Measurements from ENCODE around the gene GPBP1L1.
"Not testable (repeated sequence)": the region's sequence is repeated elsewhere in the genome, so short reads cannot be mapped to it uniquely, and the experiment has no call there.

Gene GPBP1L1

DNA sequence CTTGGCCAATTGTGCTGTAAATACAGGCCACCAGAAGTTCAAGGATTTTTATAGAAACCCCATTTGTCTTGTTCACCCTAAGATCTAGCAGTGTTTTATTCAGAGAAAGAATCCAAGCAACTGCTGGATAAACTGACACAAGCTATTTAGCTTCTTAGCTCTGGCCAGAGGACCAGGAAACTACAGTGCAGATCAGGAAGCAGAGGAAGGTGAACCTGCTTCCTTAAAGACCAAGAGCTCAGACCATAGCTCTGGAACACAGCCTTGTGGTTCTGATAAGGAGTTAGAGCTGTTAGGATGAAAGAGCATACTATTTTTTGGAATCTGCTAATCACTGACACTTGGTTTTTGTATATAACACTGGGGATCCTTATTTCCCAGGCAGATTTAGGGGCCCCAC lies 57.3 kb downstream of the GPBP1L1 start:
- peak; percentile 36 for DNase-seq

DNA sequence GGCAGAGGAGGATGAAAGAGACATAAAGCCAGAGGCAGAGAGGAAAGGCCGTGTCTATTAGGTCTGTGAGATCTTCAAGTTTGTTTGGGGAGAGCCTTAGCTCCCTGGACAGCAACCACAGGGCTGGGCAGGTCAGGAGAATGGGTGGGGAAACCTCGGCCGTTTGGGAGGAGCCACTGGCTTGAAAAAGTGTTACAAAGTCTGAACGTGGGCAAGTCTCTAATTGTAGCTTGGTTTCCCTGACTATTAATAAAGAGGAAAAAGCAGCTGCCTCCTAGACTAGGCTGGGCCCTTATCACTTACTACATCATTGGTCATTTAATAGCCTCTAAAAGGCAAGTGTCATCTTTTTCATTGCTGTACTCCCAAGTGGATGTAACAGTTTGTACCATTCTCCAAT lies 62.4 kb downstream of the GPBP1L1 start, which contains the start of gene CCDC17:
TSS of gene CCDC17 (minus strand) at position 83 of the 400 bp plus-strand sequence. CDS start 145 bp downstream, outside the sequence.
- DNase-seq: no peak

DNA sequence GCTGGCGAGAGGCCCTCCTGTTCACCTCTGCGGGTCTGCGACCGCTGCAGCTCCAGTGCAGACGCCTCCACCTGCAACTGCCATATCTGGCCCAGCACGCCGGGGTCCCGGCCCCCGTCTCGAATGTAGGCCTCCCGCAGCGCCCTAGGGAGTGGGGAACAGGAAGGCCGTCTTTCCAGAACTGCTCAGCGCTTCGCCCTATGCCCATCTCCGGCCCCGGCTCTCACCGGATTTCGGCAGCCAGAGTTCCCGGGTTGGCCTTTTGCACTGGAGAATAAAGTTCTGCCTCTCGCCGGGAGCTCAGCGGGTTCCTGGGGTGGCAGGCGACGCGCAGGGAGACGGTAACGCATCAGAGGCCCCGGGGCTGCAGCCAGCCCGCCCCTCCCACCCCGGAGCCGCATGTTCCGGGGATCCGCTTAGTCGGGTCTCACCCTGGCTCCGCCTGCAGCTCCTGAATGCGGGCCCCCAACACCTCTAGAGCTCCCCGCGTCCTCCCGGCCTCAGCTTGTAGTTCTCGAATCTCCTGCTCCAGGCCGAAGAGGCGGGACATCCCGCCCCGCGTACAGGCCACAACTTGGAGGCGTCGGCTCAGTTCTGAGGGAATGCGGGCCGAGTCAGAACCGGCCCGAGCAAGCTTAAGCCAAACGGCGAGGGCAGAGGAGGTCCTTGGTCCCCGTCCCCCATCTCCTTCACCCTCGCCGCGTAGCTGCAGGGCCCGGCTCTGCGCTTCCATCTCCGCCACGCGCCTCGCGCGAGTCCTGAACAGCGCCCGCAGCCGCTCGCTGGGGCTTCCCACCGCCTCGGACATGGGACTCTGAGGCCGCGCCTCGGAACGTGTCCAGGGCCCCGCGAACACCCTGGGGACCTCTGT lies 63.6 kb downstream of the GPBP1L1 start:
- no peak for DNase-seq

DNA sequence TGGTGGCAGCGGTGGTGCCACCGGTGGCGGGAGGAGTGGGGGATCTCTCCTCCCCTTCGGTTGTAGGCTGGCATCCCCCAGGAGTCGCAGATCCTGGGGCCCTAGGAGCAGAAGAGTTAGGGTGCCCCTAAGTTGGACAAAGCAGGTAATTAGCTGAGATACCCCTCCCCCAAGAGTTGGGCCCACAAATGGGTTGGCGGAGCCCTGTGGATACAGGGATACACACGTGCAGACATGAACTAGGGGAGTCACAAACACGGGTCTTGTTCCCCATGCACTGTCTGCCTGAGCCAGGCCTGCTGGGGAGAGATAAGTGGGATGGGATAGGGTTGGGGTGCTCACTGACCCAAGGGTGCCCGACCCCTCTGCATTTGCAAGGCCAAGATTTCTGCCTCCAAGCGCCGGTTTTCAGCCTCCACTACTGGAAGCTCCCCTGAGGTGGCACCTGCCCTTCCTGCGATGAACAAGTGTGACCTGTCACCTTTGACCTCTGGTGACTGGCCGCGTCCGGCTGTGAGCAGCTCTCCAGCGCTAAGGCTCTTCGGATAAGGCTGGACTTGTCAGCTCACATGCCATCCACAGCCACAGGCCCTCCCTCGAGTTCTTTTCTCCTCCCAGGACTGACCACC lies 64.3 kb downstream of the GPBP1L1 start:
- no peak for DNase-seq

DNA sequence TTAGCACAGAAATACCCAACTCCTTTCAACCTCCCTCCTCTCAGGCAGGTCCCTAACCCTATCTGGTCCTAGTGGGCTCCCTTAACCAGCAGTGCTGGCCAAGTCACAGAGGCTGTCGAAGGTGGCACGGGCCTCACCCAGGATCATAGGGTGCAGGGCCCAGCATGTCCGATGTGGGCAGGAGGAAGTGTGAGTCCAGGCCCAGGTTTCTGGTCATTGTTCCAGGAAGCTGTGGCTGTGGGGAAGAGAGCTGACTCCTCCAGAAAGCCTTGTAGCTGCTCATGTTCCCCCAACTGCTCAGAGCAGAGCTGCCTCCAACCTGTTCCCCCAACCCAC lies 64.9 kb downstream of the GPBP1L1 start:
- DNase-seq: no peak

DNA sequence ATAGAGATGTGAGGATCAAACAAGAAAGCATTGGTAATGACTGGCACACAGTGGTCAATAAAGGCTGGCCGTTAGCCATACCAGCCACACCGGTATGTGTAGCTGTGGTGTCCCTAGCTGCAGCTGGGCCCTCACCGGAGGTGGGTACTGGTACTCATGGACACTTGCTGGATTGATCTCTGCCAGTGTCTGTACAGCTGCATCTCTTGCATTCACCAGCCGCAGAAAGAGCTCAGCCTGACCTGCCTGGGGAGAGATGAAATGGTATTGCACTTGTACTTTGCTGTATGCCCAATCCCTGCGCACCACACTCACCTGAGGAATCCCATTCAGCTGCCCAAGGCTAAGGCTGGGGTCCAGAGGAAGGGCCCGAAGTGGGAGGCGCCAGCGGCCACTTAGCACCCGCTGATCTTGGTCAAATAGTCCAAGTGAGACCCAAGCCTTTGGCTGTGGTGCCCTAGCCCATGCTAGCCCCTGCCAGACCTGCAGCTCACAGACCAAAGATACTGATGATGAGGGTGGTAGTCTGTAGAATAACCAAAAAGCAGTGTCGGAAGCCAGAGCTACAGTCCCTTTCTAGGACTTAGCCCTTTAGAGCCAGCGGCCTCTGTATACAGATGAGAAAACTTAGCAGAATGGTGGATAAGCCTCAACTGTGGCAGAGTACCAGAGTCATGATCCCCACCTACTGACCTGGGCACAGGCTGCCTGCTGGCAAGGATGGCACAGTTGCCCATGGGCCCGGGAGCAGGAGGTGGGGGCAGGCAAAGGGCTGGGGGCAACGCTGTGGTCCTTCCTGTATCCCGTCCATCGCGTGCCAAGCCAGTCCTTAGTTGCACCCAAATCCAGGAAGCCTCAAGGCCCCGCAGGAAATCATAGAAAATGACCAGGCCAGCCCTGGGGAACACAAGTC lies 65.5 kb downstream of the GPBP1L1 start:
- no peak for DNase-seq

DNA sequence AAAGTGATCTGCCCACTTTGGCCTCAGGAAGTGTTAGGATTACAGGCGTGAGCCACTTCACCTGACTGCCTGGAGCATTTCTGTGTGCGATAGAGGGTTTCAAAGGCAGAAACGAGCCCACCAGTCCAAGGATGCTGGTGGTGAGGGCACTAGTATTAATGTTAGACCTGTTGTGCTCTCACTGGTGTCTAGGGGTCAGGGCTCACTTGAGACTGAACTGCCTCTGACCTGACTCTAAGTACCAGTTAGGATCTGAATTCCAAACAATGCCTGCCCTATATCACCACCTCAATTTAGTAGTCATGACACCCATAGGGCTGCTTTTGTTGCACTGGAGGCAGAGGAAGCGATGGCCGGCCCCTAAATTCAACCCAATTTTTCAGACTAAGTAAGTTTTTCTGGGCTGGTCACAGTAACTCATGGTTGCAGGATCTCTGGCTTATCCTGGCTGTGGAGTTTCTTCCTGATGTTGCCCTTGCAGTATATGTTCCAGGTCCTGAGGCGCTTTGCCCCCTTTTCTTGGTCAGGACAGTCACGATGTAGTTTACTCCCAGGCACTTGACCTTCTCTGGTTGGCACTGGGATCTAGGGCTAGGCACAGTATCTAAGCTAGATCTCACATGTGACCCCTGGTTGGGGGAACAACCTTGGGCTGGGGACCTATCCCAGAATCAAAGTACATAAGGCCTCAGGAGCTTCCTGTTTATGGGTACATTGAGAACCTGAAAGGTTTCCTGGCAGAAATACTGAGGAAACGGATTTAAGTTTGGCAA lies 67.0 kb downstream of the GPBP1L1 start:
- no peak for DNase-seq

DNA sequence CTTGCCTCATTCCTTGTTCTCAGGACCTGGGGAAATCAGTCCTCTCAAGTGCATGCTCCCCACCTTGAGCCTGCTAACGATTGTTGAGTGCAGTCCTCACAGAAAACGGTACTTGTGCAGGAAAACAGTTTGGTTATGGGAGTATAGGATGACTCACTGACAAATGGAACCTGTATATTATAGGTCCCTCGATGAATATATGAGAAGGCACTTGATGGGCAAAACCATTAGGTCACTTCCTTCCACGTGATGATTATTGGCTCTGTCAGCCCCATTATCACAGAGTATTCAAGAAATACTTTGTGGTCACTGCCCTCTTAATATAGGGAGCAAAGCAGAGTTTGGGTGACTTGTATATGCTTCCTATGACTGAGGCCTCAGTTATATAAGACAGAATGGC lies 68.7 kb downstream of the GPBP1L1 start:
- no peak for DNase-seq

DNA sequence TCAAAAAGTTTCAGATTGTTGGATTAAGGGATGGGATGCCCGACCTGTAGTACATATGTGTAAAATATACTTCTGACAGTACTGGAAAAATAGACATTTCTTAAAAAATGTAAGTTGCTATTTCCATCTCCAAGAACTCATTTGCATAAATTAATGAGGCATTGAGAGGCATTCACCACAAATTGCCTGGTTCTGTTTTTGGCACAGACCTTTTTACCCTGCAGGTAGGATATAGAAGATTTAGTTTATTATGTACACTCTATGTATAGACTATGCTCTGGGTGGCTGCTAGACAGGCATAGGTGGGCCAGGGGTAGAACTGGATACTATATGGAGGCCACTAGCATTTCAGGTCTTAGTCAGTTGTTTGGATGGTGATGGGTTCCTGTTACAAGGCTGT lies 70.4 kb downstream of the GPBP1L1 start:
- no peak for DNase-seq

DNA sequence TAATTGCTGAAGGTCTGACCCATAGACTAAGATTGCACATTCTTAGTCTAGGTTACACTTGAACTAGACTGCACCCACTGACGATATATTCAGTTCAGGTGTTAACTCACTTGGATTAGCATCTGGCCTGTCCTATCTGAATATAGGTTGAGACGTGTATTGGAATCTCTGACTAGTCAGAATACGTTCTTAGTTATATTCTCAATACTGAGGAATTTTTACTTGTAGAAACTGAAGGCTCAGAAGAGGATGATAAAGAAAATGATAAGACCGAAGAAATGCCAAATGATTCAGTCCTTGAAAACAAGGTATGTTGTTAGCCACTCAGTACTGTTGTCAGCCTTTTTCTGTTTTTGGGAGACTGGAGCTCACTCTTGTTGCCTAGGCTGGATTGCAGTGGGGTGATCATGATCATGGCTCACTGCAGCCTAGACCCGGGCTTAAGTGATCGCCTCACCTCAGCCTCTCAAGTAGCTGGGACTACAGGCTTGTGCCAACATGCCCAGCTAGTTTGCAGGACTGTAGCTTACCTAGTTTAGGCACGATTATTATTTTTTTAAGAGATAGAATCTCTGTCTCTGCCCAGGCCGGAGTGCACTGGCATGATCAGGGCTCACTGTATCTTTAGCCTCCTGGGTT lies 73.3 kb downstream of the GPBP1L1 start:
- no peak for DNase-seq

DNA sequence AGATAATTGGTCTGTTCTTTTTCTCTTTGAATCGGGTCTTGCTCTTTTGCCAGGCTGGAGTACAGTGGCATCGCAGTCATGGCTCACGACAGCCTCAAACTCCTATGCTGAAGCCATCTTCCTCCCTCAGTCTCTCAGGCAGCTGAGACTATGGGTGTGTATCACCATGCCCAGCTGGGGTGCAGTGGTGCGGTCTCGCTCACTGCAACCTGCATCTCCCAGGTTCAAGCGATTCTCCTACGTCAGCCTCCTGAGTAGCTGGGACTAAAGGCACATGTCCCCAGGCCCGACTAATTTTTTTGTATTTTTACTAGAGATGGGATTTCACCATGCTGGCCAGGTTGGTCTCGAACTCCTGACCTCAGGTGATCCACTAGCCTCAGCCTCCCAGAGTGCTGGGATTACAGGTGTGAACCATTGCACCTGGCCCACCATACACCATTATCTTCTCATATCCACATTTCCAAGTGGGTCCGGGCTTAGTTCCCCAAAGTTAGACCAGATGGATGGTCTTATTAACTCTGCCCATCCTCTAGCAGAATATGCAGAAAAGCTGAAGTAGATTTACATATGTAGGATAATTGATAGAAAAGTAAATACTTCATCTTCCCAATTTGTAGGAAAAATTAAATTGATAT lies 75.6 kb downstream of the GPBP1L1 start:
- DNase-seq: no peak

DNA sequence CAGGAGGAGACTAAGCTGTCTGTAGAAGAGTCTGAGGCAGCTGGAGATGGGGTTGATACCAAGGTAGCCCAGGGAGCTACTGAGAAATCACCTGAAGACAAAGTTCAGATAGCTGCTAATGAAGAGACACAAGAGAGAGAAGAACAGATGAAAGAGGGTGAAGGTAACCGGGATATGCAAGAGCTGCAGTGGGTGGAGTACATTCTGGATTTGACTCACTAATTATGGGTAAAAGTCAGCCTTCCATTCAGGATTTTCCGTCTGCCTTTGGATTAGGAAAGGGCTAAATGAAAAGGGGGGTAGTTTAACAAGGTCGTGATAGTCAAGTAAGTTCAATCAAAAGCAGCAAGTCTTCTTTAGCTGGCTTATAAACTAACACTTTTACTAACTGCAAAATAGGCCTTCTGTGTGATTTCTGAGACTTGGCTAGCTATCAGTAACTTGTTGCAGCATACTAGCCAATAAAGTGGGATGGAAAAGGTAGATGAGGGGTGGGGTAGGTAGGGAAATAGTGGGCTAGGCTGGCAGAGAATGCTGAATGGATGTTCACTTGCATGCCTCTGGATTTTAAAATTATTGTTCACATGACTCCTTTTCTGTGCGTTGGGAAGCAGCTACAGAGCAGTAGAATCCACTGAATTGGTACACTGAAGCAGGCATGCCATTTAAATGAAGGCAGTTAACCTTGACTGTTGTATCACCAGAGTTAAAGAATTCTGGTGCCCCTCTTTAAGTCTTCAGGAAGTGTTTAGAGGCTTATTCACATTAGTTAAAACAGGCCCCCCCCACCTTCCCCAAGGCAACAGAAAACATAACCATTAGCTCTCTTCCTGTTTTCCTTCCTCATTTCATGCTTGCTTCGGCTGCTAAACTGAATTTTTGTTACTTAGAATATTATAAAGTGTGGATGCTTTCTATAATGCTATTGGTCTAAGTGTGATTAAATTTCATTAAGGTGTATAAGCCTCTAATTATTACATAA lies 77.9 kb downstream of the GPBP1L1 start:
- DNase-seq: peak; percentile 7

DNA sequence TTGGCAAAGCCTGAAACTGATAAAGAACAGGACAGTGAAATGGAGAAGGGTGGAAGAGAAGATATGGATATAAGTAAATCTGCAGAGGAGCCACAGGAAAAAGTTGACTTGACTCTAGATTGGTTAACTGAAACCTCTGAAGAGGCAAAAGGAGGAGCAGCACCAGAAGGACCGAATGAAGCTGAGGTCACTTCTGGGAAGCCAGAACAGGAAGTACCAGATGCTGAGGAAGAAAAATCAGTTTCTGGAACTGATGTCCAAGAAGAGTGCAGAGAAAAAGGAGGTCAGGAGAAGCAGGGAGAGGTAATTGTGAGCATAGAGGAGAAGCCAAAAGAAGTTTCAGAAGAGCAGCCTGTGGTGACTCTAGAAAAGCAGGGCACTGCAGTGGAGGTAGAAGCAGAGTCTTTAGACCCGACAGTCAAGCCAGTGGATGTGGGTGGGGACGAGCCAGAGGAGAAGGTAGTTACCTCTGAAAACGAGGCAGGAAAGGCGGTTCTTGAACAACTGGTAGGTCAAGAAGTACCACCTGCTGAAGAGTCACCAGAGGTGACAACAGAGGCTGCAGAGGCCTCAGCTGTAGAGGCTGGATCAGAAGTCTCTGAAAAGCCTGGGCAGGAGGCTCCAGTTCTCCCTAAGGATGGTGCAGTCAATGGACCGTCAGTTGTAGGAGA lies 78.8 kb downstream of the GPBP1L1 start:
- DNase-seq: no peak

DNA sequence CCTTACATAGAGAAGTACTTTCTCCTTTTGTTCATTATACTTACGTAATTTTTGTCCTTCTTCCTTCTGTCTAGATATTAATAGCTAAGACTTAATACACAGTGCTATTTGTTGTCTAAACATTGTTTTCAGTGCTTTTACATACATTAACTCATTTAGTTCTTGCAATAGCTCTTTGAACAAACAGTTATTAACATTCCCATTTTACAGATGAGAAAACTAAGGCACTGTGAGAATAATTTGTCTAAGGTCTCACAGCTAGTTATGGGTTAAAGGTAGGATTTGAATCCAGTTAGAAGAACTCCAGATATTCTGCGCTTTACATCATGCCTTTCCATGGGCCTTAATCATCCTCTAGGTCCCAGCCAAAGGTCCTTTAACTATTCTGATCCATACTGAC lies 82.1 kb downstream of the GPBP1L1 start:
- no peak for DNase-seq

DNA sequence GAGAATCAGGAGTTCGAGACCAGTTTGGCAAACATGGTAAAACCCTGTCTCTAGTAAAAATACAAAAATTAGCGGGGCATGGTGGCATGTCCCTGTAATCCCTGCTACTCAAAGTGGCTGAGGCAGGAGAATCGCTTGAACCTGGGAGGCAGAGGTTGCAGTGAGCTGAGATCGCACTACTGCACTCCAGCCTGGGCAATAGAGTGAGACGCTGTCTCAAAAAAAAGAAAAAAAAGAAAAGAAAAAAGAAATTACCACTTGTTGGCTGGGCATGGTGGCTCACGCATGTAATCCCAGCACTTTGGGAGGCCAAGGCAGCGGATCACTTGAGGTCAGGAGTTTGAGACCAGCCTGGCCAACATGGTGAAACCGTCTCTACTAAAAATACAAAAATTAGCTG lies 89.6 kb downstream of the GPBP1L1 start:
- DNase-seq: not testable (repeated sequence)

DNA sequence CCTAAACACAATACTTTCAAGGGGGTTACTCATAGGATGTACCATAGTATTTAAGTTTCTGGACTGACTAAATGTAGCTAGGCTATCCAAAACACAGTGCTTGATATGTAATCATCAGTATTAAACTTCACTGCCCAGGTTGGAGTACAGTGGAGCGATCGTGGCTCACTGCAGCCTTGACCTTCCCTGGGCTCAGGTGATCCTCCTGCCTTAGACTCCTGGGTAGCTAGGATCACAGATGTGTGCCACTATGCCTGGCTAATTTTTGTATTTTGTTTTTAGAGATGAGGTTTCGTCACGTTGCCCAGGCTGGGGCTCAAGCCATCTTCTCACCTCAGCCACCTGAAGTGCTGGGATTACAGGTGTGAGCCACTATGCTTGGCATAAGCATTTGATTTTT lies 91.9 kb downstream of the GPBP1L1 start:
- DNase-seq: no peak

DNA sequence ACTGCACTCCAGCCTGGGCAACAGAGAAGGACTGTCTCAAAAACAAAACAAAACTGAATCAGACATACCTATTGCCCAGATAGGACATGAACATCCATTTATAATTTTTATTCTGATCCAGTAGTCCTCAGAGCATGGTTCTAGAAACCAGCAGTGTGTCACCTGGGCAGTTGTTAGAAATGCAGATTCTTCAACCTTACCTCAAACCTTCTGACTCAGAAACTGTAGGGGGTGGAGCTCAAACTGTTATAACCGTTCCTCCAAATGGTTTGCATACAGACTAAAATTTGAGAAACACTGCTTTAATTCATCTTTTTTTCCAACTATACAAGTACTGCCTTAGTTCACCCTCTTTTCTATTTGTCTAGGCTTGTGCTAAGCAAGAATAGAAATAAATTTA lies 96.5 kb downstream of the GPBP1L1 start:
- DNase-seq: no peak

DNA sequence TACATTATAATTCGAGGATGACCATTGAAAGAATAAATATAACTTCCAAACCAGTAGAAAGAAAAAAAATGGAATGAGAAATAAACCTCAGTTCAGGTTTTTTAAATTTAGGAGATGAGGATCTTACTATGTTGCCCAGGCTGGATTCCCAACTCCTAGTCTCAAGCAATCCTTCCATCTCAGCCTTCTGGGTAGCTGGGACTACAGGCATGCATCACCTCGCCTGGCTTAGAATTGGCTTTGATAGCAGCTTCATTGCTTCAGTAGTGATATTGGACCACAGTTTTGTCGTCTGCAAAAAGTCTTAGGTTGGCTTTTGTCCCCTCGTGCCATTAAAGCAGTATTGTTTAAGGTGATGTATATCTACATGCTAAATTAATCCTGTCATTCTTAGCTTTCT lies 99.6 kb downstream of the GPBP1L1 start:
- no peak for DNase-seq

DNA sequence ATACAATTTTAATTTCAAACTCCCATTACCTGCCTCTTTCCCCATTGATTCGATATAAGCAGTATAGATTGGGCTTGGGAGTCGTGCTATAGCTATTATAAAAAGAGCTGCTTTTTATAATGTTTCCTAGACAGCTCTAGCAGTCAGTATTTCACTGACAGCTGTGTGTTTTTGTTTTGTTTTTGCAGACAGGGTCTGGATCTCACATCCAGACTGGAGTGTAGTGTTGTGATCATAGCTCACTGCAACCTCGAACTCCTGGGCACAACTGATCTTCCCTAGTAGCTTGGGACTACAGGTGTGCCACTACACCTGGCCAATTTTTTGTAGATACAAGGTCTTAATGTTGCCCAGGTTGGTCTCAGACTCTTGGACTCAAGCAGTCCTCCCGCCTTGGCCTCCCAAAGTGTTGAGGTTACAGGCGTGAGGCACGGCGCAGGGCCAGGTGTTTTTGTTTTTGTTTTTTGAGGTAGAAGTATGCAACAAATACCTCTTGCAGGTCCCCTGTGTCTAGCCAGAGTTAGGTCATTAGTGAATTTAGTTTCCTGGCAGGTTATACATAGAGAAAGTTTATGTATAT lies 100.7 kb downstream of the GPBP1L1 start:
- DNase-seq: no peak

DNA sequence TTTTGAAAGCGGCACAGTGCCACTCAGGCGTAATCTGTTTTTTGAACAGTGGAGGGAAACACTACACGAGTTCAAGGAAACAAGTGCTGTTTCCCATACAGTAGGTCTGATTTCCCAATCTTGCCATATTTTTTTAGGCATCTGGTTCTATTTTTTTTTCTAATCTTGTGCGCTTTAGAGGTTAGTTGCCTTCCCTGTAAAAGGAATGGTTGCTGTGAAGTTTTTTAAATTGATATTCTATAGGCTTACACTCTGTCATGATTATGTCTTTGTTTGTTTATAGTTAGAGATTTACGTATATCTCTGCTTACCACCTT lies 101.3 kb downstream of the GPBP1L1 start:
- no peak for DNase-seq
